Left lung (tissue), 10 donors: ENCODE data around the gene RRP1. TPM values are rescaled to one million over a fixed set of nuclear protein-coding genes. Genes with fewer than 3 reads are reported as not detected.

ENCODE experiments used
- ATAC-seq: fragments of 200-7000 bp; cut with Tn5 transposase; one replicate; pipeline ENCODE4 v1.9.1; 2020; ENCODE audit warnings: moderate library complexity
- DNase-seq, 4 donors: peaks; one replicate each; pipeline ENCODE4 v3.0.0-alpha.2; 2013 to 2020
- H3K27ac ChIP-seq, 2 donors: fragments of 200-600 bp; sonication (generic) in 1 of 2; one replicate each; pipeline versions ENCODE4 v1.5.0 to v1.8.0; 2020 to 2021
- H3K27me3 ChIP-seq, 2 donors: fragments of 200-600 bp; sonication (generic) in 1 of 2; one replicate each; pipeline versions ENCODE4 v1.5.0 to v1.8.0; 2020 to 2021
- H3K36me3 ChIP-seq, 2 donors: fragments of 200-600 bp; sonication (generic) in 1 of 2; one replicate each; pipeline versions ENCODE4 v1.5.0 to v1.8.0; 2020 to 2021
- H3K4me1 ChIP-seq, 2 donors: fragments of 200-600 bp; one replicate each; pipeline ENCODE4 v1.8.0; 2021
- H3K4me3 ChIP-seq, 2 donors: fragments of 200-600 bp; sonication (generic) in 1 of 2; one replicate each; pipeline versions ENCODE4 v1.5.0 to v1.8.0; 2020 to 2021; ENCODE audit warnings: mild to moderate bottlenecking in 1 of 2
- H3K9me3 ChIP-seq, 2 donors: fragments of 200-600 bp; sonication (generic) in 1 of 2; one replicate each; pipeline versions ENCODE4 v1.5.0 to v1.8.0; 2020 to 2021
- CTCF ChIP-seq, 2 donors: fragments of 200-600 bp; sonication (generic) in 1 of 2; IDR thresholded peaks; one replicate each; pipeline versions ENCODE4 v1.5.0 to v1.8.0; 2021; ENCODE audit warnings: antibody characterized with exemption in 2 of 2
- intact Hi-C, 2 donors: fragments of 100-400 bp; cut with DNase I; formaldehyde crosslinking; loops; one replicate each; pipeline versions ENCODE4 v1.11.2 to v1.14.2; 2022
- polyA plus RNA-seq, 6 donors: library from polyadenylated mRNA; unstranded; fragments of 120-200 nt; gene quantifications; one replicate each; pipeline ENCODE4 v1.2.1, GENCODE V29; 2013; ENCODE audit not compliant: insufficient read length in 6 of 6
- total RNA-seq, 2 donors: library from RNA; stranded (reverse); fragmentation: NEBNext Ultra II Directional; extraction: Animal tissue kit (Norgen Biotek cat#: 25700); gene quantifications; one replicate each; pipeline ENCODE4 v1.2.1, GENCODE V29; 2021
- donor health status: DM: no; HTN: yes; CAD: no.
- donor health status: DM: no; HTN: no; CAD: no.

The RRP1 gene
- total and polyA plus RNA-seq, 8 donors = 16.1 to 28.0 (median 26.2) TPM

GRCh38 chr21:43741423-43742096, 47.8 kb upstream of the RRP1 start:
- Histone ChIP-seq H3K9me3 (no peaks in the 10 kb centered on the region), H3K27me3 (no peaks in the 10 kb centered on the region), H3K27ac (no peak overlapping the region), H3K4me3 (no peak overlapping the region), H3K36me3 (peaks cover 0 to 82% of the 10 kb centered on the region in 2 donors), H3K4me1 (peaks cover 0 to 2% of the 10 kb centered on the region in 2 donors)
- ATAC-seq (no peak), DNase-seq (no peak)
- intact Hi-C loops = no loop called here
- TF ChIP-seq CTCF (IDR thresholded peaks at IDR 0.05) = no peak

GRCh38 chr21:43743947-43744346, 45.4 kb upstream of the RRP1 start:
- peaks cover 0 to 84% of the 10 kb centered on the region in 2 donors for H3K36me3 ChIP-seq
- no peak overlapping the region for H3K4me3 ChIP-seq
- ATAC-seq (no peak), DNase-seq (no peak)
- no peaks in the 10 kb centered on the region for H3K4me1 ChIP-seq
- intact Hi-C loops = no loop called here
- TF ChIP-seq CTCF (IDR thresholded peaks at IDR 0.05) = no peak
- no peak overlapping the region for H3K27ac ChIP-seq
- no peaks in the 10 kb centered on the region for H3K27me3 ChIP-seq
- H3K9me3 ChIP-seq = no peaks in the 10 kb centered on the region

GRCh38 chr21:43744725-43745124, 44.7 kb upstream of the RRP1 start:
- H3K9me3 ChIP-seq = no peaks in the 10 kb centered on the region
- no peak overlapping the region for H3K27ac ChIP-seq
- intact Hi-C loops = no loop called here
- H3K4me1 ChIP-seq = no peaks in the 10 kb centered on the region
- ATAC-seq (no peak), DNase-seq (no peak)
- no peak overlapping the region for H3K4me3 ChIP-seq
- H3K36me3 ChIP-seq = peaks cover 0 to 84% of the 10 kb centered on the region in 2 donors
- H3K27me3 ChIP-seq = no peaks in the 10 kb centered on the region
- TF ChIP-seq CTCF (IDR thresholded peaks at IDR 0.05) = no peak

- intact Hi-C loops = no loop called here
- Histone ChIP-seq H3K27me3 (no peaks in the 10 kb centered on the region), H3K4me1 (no peaks in the 10 kb centered on the region), H3K36me3 (peaks cover 0 to 91% of the 10 kb centered on the region in 2 donors), H3K9me3 (no peaks in the 10 kb centered on the region), H3K27ac (no peak overlapping the region), H3K4me3 (no peak overlapping the region)
- ATAC-seq (no peak), DNase-seq (no peak)
- no peak for TF ChIP-seq CTCF (IDR thresholded peaks at IDR 0.05)
Measured at GRCh38 chr21:43745772-43746517, 43.4 kb upstream of the RRP1 start.

- Histone ChIP-seq H3K4me3 (no peak overlapping the region), H3K27ac (no peak overlapping the region), H3K36me3 (peaks cover 0 to 100% of the 10 kb centered on the region in 2 donors), H3K27me3 (no peaks in the 10 kb centered on the region), H3K9me3 (no peaks in the 10 kb centered on the region), H3K4me1 (no peaks in the 10 kb centered on the region)
- intact Hi-C loops = no loop called here
- DNase-seq = no peak
- no peak for ATAC-seq
- no peak for TF ChIP-seq CTCF (IDR thresholded peaks at IDR 0.05)
Measured at GRCh38 chr21:43748622-43749021, 40.8 kb upstream of the RRP1 start.
